Measurements from ENCODE around the gene LDLRAD3. TPM values are rescaled to one million over a fixed set of nuclear protein-coding genes. Genes with fewer than 3 reads are reported as not detected.

Gene LDLRAD3
- total RNA-seq, 1 donor from 2014 or later: 8.6 TPM

DNA sequence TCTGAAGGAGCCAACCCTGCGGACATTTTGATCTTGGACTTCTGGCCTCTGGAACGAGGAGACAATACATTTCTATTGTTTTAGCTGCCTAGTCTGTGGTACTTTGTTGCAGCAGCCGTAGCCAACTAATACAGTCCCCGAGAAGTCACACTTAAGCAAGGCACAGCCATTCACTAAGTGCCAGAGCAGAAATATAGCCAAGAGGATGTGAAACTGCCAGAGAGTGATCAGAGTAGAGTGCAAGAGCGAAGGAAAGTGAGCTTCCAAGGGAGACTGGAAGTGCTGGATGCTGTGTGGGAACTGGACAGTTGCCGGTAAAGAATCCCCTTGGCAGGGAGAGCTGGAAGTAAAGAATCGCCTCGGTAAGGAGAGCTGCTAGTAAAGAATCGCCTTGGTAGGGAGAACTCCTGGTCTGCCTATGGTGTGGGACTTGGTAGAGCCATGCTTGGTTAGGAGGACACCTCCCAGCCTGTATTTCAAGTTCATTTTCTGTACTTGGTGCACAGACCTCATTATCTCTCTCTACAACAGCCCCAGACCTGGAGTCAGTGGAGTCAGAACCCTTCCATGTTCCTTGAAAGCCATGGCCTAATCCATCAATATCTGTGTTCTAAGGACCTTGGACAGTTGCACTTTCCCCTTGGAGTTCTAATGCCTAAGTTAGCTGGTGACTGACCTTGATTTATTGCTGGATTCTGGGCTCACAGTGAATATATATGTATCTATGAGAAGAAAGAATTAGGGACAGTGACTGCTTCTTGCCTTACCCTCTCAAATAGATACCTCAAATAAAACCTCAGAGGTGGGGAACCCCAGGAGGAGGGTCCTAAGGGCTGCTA lies 162.1 kb downstream of the LDLRAD3 start:
- H3K27me3 Mint-ChIP-seq (ENCODE audit: low read depth): no peaks in the 10 kb centered on the region
- DNase-seq (ENCODE audit: low spot score): no peak
- TF ChIP-seq, protein P1, sequence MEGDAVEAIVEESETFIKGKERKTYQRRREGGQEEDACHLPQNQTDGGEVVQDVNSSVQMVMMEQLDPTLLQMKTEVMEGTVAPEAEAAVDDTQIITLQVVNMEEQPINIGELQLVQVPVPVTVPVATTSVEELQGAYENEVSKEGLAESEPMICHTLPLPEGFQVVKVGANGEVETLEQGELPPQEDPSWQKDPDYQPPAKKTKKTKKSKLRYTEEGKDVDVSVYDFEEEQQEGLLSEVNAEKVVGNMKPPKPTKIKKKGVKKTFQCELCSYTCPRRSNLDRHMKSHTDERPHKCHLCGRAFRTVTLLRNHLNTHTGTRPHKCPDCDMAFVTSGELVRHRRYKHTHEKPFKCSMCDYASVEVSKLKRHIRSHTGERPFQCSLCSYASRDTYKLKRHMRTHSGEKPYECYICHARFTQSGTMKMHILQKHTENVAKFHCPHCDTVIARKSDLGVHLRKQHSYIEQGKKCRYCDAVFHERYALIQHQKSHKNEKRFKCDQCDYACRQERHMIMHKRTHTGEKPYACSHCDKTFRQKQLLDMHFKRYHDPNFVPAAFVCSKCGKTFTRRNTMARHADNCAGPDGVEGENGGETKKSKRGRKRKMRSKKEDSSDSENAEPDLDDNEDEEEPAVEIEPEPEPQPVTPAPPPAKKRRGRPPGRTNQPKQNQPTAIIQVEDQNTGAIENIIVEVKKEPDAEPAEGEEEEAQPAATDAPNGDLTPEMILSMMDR (IDR thresholded peaks at IDR 0.05): no peak
- no peak overlapping the region for H3K4me3 Mint-ChIP-seq (ENCODE audit: unreplicated experiment)
- H3K27ac Mint-ChIP-seq (ENCODE audit: unreplicated experiment): no peak overlapping the region
- H3K36me3 Mint-ChIP-seq (ENCODE audit: low read depth): peaks cover 7% of the 10 kb centered on the region
- peaks cover 29% of the 10 kb centered on the region for H3K4me1 Mint-ChIP-seq (ENCODE audit: low read depth)
- no peaks in the 10 kb centered on the region for H3K9me3 Mint-ChIP-seq (ENCODE audit: low read depth)

- DNase-seq (ENCODE audit: low spot score): no peak
- peaks cover 29% of the 10 kb centered on the region for H3K4me1 Mint-ChIP-seq (ENCODE audit: low read depth)
Observed at GRCh38 chr11:36107547-36107946, 163.7 kb downstream of the LDLRAD3 start.

GRCh38 chr11:36108881-36109589 lies 165.2 kb downstream of the LDLRAD3 start:
- Mint-ChIP-seq H3K9me3 (ENCODE audit: low read depth) (peaks cover 10% of the 10 kb centered on the region), H3K27ac (ENCODE audit: unreplicated experiment) (no peak overlapping the region), H3K4me1 (ENCODE audit: low read depth) (peaks cover 29% of the 10 kb centered on the region), H3K27me3 (ENCODE audit: low read depth) (no peaks in the 10 kb centered on the region), H3K36me3 (ENCODE audit: low read depth) (peaks cover 16% of the 10 kb centered on the region), H3K4me3 (ENCODE audit: unreplicated experiment) (no peak overlapping the region)
- TF ChIP-seq, protein P1 (IDR thresholded peaks at IDR 0.05): no peak
- DNase-seq (ENCODE audit: low spot score): no peak

More at GRCh38 chr11:36107547-36107946, 163.7 kb downstream of the LDLRAD3 start:
- Mint-ChIP-seq H3K27ac (ENCODE audit: unreplicated experiment) (no peak overlapping the region), H3K36me3 (ENCODE audit: low read depth) (peaks cover 10% of the 10 kb centered on the region), H3K9me3 (ENCODE audit: low read depth) (peaks cover 2% of the 10 kb centered on the region), H3K27me3 (ENCODE audit: low read depth) (no peaks in the 10 kb centered on the region), H3K4me3 (ENCODE audit: unreplicated experiment) (no peak overlapping the region)
- TF ChIP-seq, protein P1 (IDR thresholded peaks at IDR 0.05): no peak

GRCh38 chr11:36109590-36109849 lies 165.7 kb downstream of the LDLRAD3 start:
- H3K9me3 Mint-ChIP-seq (ENCODE audit: low read depth): peaks cover 10% of the 10 kb centered on the region
- H3K36me3 Mint-ChIP-seq (ENCODE audit: low read depth): peaks cover 18% of the 10 kb centered on the region
- DNase-seq (ENCODE audit: low spot score): no peak
- no peaks in the 10 kb centered on the region for H3K27me3 Mint-ChIP-seq (ENCODE audit: low read depth)
- no peak overlapping the region for H3K4me3 Mint-ChIP-seq (ENCODE audit: unreplicated experiment)
- TF ChIP-seq, protein P1 (IDR thresholded peaks at IDR 0.05): no peak
- H3K27ac Mint-ChIP-seq (ENCODE audit: unreplicated experiment): no peak overlapping the region
- H3K4me1 Mint-ChIP-seq (ENCODE audit: low read depth): peaks cover 29% of the 10 kb centered on the region

DNA sequence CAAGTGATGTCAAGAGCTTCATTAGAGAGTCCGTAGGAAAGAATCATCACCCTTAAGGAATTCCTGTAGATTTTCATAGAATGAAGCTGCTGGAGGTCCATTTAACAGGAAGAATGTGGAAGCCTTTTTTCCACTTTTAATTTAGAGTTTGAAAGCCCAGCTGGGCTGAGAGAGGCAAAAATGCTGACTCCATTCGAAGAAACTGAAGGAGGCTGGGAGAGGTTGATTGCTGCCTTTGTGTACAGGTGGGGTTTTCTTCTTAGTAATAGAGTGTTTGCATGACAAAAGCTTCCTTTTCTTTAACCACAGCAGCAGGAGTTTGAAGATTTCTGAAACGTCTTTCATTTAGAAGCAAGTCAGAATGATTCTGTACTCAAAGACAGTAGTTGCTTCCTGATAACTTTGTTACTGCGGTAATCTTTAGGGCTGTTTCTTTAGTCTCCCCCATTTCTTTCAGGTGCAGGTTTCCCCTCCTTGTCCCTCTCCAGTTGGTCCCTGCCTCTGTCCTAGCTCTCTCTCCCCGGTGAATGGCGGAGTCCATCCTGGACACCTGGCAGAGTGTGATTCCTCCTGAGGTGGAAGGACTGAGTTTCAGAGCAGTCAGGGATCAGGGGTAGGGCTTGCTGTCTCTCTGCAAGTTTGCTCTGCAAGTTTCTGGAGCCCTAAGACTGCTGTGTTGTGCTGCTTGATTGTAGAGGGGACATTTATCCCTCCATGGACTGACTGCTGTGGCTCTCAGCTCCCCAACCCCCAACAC lies 166.2 kb downstream of the LDLRAD3 start:
- peaks cover 26% of the 10 kb centered on the region for H3K4me1 Mint-ChIP-seq (ENCODE audit: low read depth)
- H3K9me3 Mint-ChIP-seq (ENCODE audit: low read depth): peaks cover 15% of the 10 kb centered on the region
- peaks cover 22% of the 10 kb centered on the region for H3K36me3 Mint-ChIP-seq (ENCODE audit: low read depth)
- H3K4me3 Mint-ChIP-seq (ENCODE audit: unreplicated experiment): no peak overlapping the region
- TF ChIP-seq, protein P1 (IDR thresholded peaks at IDR 0.05): no peak
- no peak overlapping the region for H3K27ac Mint-ChIP-seq (ENCODE audit: unreplicated experiment)
- DNase-seq (ENCODE audit: low spot score): no peak
- no peaks in the 10 kb centered on the region for H3K27me3 Mint-ChIP-seq (ENCODE audit: low read depth)
